ENCODE results near the gene CABYR. TPM values are rescaled to one million over a fixed set of nuclear protein-coding genes. Genes with fewer than 3 reads are reported as not detected.

The CABYR gene
- total and polyA plus RNA-seq, 2 donors (not counting 1 experiment from before 2014, with no cell fraction given): 1.7 to 4.4 TPM

Small RNAs within 50 kb of the gene (small RNA-seq; reads per million reads assigned to genes)
- not detected for gene RF00017 (ENCODE audit: insufficient read length, low read depth, low replicate concordance)
- gene RNA5SP452 (ENCODE audit: insufficient read length, low read depth, low replicate concordance): not detected
- not detected for gene RNU5A-6P (ENCODE audit: insufficient read length, low read depth, low replicate concordance)

Other genes with a start within 250 kb of the CABYR start
- gene TTC39C, start 124.3 kb upstream of the CABYR start, total RNA-seq: 44.3 and 52.9 TPM in 2 replicates
- 21.8 and 22.3 TPM in 2 replicates for gene TTC39C, start 124.3 kb upstream of the CABYR start, polyA plus RNA-seq